PC-3 (cell line): Measurements from ENCODE around the gene HBEGF. TPM values are rescaled to one million over a fixed set of nuclear protein-coding genes. Genes with fewer than 3 reads are reported as not detected.

Source experiments
- ATAC-seq: fragments of 200-7000 bp; cut with Tn5 transposase; 2 replicates; pipeline ENCODE4 v1.9.1; 2020; ENCODE audit warnings: mild to moderate bottlenecking, moderate library complexity
- BruUV-seq: library from RNA; stranded (reverse); fragments of 400-500 nt; replicated peaks from 2 replicates; lab custom pipeline; 2021; lab: Mats Ljungman, UMichigan
- CTCF ChIA-PET: fragments of 300-600 bp; sonication (Branson Sonifier 250); formaldehyde crosslinking; loops from one replicate; lab custom pipeline; 2022; ENCODE audit warnings: antibody characterized with exemption; lab: Charles Lee
- POLR2A ChIA-PET: fragments of 300-600 bp; sonication (Branson Sonifier 250); formaldehyde crosslinking; loops from one replicate; lab custom pipeline; 2022; ENCODE audit warnings: antibody characterized with exemption; ENCODE audit not compliant: unreplicated experiment; lab: Charles Lee
- DNase-seq: peaks from one replicate; pipeline ENCODE4 v3.0.0-alpha.2; 2015
- H2AFZ ChIP-seq: fragments of 300-600 bp; sonication (generic); 2 replicates; pipeline ENCODE4 v1.6.0; 2016; ENCODE audit warnings: antibody characterized with exemption, low read length
- H3F3A ChIP-seq: fragments of 300-600 bp; sonication (generic); one replicate; pipeline ENCODE4 v1.6.0; 2017; ENCODE audit warnings: antibody characterized with exemption, low read length, control low read depth, mild to moderate bottlenecking; ENCODE audit not compliant: unreplicated experiment
- H3K27ac ChIP-seq: fragments of 300-600 bp; sonication (generic); 2 replicates; pipeline ENCODE4 v1.5.1; 2016; ENCODE audit warnings: mild to moderate bottlenecking, low read length
- H3K27me3 ChIP-seq: fragments of 300-600 bp; sonication (generic); 2 replicates; pipeline ENCODE4 v1.6.1; 2016; ENCODE audit warnings: low read length, mixed read lengths
- H3K36me3 ChIP-seq: fragments of 300-600 bp; sonication (generic); 2 replicates; pipeline ENCODE4 v1.6.1; 2016; ENCODE audit warnings: low read depth, mixed run types, low read length, mixed read lengths
- H3K4me1 ChIP-seq: fragments of 300-600 bp; sonication (generic); 2 replicates; pipeline ENCODE4 v1.5.1; 2016; ENCODE audit warnings: low read length; ENCODE audit not compliant: insufficient read depth
- H3K4me2 ChIP-seq: fragments of 300-600 bp; sonication (generic); 2 replicates; pipeline ENCODE4 v1.6.0; 2016; ENCODE audit warnings: low read length
- H3K4me3 ChIP-seq: fragments of 300-600 bp; sonication (generic); 2 replicates; pipeline ENCODE4 v1.5.1; 2016; ENCODE audit warnings: mild to moderate bottlenecking, low read length, mixed read lengths
- H3K79me2 ChIP-seq: fragments of 300-600 bp; sonication (generic); 2 replicates; pipeline ENCODE4 v1.6.1; 2017; ENCODE audit warnings: low read length, mixed read lengths
- H3K9ac ChIP-seq: fragments of 300-600 bp; sonication (generic); 2 replicates; pipeline ENCODE4 v1.6.0; 2016; ENCODE audit warnings: mild to moderate bottlenecking, low read length
- H3K9me2 ChIP-seq: fragments of 300-600 bp; sonication (generic); replicated peaks from 2 replicates; pipeline ENCODE4 v1.6.1; 2016; ENCODE audit warnings: mixed run types, low read length, mixed read lengths
- H3K9me3 ChIP-seq: fragments of 300-600 bp; sonication (generic); 2 replicates; pipeline ENCODE4 v1.6.1; 2016; ENCODE audit warnings: low read length, mixed read lengths
- H4K20me1 ChIP-seq: fragments of 300-600 bp; sonication (generic); 2 replicates; pipeline ENCODE4 v1.6.1; 2016; ENCODE audit warnings: low read length, mixed read lengths
- EZH2 ChIP-seq: fragments of 300-600 bp; sonication (generic); IDR thresholded peaks from one replicate; pipeline ENCODE4 v1.6.1; 2017; ENCODE audit warnings: antibody characterized with exemption, mild to moderate bottlenecking, low read length; ENCODE audit not compliant: unreplicated experiment
- EZH2phosphoT487 ChIP-seq: fragments of 300-600 bp; sonication (generic); IDR thresholded peaks from 2 replicates; pipeline ENCODE4 v1.6.1; 2018; ENCODE audit warnings: mild to moderate bottlenecking, antibody characterized with exemption, low read length, borderline replicate concordance
- intact Hi-C: fragments of 100-400 bp; cut with micrococcal nuclease; formaldehyde crosslinking; loops from 2 replicates; pipeline ENCODE4 v1.9.0; 2023
- total RNA-seq: library from RNA; depleted of rRNA; stranded (reverse); fragments of >200 nt; gene quantifications from 2 replicates; pipeline ENCODE4 v1.2.3, GENCODE V29; 2014
- TF ChIP-seq, protein P1 (sequence below): fragments of 300-600 bp; sonication (generic); conservative IDR thresholded peaks from 2 replicates; pipeline ENCODE4 v1.5.1; 2017; ENCODE audit warnings: antibody characterized with exemption, low read depth, mild to moderate bottlenecking, low read length

Gene HBEGF
- total RNA-seq, 1 experiment from 2014 or later = 82.6 TPM

DNA sequence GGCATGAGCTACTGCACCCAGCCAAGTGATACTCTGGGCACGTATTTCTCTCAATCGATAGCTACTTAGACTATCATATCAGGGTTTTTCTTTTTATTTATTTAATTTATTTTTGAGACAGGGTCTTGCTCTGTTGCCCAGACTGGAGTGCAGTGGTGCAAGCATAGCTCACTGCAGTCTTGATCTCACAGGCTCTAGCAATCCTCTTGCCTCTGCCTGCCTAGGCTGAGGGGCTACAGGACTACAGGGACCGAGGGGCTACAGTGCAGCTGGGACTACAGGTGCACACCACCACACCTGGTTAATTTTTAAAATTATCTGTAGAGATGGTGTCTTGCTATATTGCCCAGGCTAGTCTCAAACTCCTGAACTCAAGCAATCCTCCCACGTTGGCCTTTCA lies 34.9 kb upstream of the HBEGF start:
- POLR2A ChIA-PET = no interaction called here
- Histone ChIP-seq H3K9me3 (no peaks in the 10 kb centered on the region), H3K9ac (no peak overlapping the region), H3K27me3 (no peaks in the 10 kb centered on the region), H3K27ac (no peak overlapping the region), H3K79me2 (no peaks in the 10 kb centered on the region), H3K4me2 (no peak overlapping the region), H3K4me1 (no peaks in the 10 kb centered on the region), H3F3A (no peaks in the 10 kb centered on the region), H2AFZ (no peak overlapping the region), H3K9me2 (no peaks in the 10 kb centered on the region), H3K4me3 (no peak overlapping the region), H4K20me1 (no peaks in the 10 kb centered on the region), H3K36me3 (no peaks in the 10 kb centered on the region)
- no peak for TF ChIP-seq EZH2phosphoT487
- TF ChIP-seq EZH2 = no peak
- TF ChIP-seq, protein P1, sequence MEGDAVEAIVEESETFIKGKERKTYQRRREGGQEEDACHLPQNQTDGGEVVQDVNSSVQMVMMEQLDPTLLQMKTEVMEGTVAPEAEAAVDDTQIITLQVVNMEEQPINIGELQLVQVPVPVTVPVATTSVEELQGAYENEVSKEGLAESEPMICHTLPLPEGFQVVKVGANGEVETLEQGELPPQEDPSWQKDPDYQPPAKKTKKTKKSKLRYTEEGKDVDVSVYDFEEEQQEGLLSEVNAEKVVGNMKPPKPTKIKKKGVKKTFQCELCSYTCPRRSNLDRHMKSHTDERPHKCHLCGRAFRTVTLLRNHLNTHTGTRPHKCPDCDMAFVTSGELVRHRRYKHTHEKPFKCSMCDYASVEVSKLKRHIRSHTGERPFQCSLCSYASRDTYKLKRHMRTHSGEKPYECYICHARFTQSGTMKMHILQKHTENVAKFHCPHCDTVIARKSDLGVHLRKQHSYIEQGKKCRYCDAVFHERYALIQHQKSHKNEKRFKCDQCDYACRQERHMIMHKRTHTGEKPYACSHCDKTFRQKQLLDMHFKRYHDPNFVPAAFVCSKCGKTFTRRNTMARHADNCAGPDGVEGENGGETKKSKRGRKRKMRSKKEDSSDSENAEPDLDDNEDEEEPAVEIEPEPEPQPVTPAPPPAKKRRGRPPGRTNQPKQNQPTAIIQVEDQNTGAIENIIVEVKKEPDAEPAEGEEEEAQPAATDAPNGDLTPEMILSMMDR = no peak
- intact Hi-C loops = no loop called here
- ATAC-seq (no peak), DNase-seq (no peak)
- CTCF ChIA-PET = interaction anchor here (0.6 kb wide), 1 partner anchor 14 kb away, joined by 3 read pairs; no protein-coding TSS in a partner anchor
- no TSS peak for BruUV-seq

DNA sequence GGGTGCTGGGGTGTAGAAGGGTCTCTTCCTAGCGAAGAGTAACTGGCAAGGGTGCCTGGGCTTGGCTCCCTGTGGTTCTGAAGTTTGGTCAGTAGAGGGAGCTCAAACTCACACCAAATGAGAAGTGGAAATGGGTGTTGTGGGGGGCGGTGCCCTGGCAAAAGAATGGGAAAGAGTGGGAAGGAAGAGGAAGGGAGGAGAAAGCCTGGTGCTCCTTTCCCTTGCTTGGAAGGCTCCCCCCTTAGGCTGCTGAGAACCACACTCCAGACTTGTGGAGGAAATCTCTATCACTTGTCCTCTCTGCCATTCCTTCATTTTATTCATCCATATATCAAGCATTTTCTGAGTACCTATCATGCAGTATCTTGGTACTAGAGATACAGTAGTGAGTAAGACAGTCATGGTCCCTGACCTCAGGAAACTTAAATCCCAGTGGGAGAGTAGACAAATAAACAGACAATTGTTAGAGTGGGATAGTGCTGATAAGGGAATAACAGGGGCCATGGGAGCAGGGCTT lies 26.6 kb upstream of the HBEGF start:
- no peak overlapping the region for H3K4me3 ChIP-seq
- H3K4me1 ChIP-seq = peaks cover 5% of the 10 kb centered on the region; the same call in 1 of the 2 replicates
- H3K9me2 ChIP-seq = no peaks in the 10 kb centered on the region
- no peaks in the 10 kb centered on the region for H3K36me3 ChIP-seq
- H3K27me3 ChIP-seq = no peaks in the 10 kb centered on the region
- TF ChIP-seq EZH2phosphoT487 (no peak), EZH2 (no peak)
- TF ChIP-seq, protein P1 = peak; percentile 83
- H4K20me1 ChIP-seq = no peaks in the 10 kb centered on the region
- peak overlapping the region; percentile 30; the same call in 1 of the 2 replicates for H2AFZ ChIP-seq
- intact Hi-C loops = loop anchor here (1.0 to 5.0 kb wide), 2 partner anchors 28 to 74 kb away; partner anchors contain the start of gene ANKHD1
- no peaks in the 10 kb centered on the region for H3F3A ChIP-seq
- ATAC-seq (peak; percentile 81), DNase-seq (peak; percentile 88)
- H3K4me2 ChIP-seq = no peak overlapping the region
- no peak overlapping the region for H3K9ac ChIP-seq
- POLR2A ChIA-PET = no interaction called here
- CTCF ChIA-PET = interaction anchor here (0.6 to 1.3 kb wide), 4 partner anchors 10 to 31 kb away, joined by 3 to 5 read pairs (median 4); no protein-coding TSS in a partner anchor
- BruUV-seq = no TSS peak
- H3K9me3 ChIP-seq = no peaks in the 10 kb centered on the region
- H3K79me2 ChIP-seq = no peaks in the 10 kb centered on the region
- no peak overlapping the region for H3K27ac ChIP-seq
